ENCODE measurements around the gene MOB3C.

DNA sequence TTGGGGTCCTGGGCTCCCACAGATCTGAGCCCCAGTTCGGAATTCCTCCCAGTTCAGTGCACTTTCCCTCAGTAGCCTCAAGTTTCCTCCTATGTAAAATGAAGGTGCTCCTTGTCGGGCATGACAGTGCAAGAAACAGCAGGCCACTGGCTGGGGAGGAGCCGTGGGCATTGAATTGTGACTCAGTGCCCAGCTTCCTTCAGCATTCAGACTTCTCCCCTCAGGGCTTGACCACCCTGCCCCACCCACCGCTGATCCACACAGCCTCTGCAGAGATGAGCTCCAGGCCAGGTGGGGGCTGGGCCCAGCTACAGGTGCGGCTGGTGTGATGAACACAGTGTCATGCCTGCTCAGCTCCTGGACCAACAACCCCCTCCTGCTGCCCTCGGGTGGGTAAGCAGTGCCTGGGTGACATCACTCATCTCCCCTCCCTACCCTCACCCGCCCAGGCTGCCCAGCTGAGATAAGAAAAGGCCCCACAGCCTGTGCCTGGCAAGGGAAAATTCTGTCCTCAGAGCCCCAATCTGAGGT, 4.9 kb downstream of the MOB3C start:
- TF ChIP-seq, protein P1, sequence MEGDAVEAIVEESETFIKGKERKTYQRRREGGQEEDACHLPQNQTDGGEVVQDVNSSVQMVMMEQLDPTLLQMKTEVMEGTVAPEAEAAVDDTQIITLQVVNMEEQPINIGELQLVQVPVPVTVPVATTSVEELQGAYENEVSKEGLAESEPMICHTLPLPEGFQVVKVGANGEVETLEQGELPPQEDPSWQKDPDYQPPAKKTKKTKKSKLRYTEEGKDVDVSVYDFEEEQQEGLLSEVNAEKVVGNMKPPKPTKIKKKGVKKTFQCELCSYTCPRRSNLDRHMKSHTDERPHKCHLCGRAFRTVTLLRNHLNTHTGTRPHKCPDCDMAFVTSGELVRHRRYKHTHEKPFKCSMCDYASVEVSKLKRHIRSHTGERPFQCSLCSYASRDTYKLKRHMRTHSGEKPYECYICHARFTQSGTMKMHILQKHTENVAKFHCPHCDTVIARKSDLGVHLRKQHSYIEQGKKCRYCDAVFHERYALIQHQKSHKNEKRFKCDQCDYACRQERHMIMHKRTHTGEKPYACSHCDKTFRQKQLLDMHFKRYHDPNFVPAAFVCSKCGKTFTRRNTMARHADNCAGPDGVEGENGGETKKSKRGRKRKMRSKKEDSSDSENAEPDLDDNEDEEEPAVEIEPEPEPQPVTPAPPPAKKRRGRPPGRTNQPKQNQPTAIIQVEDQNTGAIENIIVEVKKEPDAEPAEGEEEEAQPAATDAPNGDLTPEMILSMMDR (IDR thresholded peaks at IDR 0.05): no peak
- TF ChIP-seq POLR2A (IDR thresholded peaks at IDR 0.05): no peak
